B cell (primary cell): ENCODE data around the gene C11orf21. TPM values are rescaled to one million over a fixed set of nuclear protein-coding genes. Genes with fewer than 3 reads are reported as not detected.

Experiments
- ATAC-seq: fragments of 200-7000 bp; cut with Tn5 transposase; one replicate; pipeline ENCODE4 v1.10.0; 2021; ENCODE audit warnings: low read depth, mild to moderate bottlenecking, moderate number of reproducible peaks, moderate library complexity
- CTCF ChIA-PET: fragments of 350-600 bp; sonication (Branson Sonifier 250); formaldehyde crosslinking; loops from one replicate; lab custom pipeline; 2021; ENCODE audit warnings: antibody characterized with exemption, inconsistent platforms; lab: Charles Lee
- POLR2A ChIA-PET: fragments of 350-600 bp; sonication (Branson Sonifier 250); formaldehyde crosslinking; loops from one replicate; lab custom pipeline; 2021; ENCODE audit warnings: antibody characterized with exemption; lab: Charles Lee
- DNase-seq: peaks from one replicate; pipeline ENCODE4 v3.0.0; 2013
- H2AFZ ChIP-seq: 2 replicates; pipeline ENCODE4 v1.6.1; 2012; ENCODE audit warnings: mild to moderate bottlenecking, low read depth, low read length; ENCODE audit not compliant: insufficient read depth, poor library complexity, severe bottlenecking
- H3K27ac ChIP-seq, 2 donors: 1 replicate in 1 of 2; 2 replicates in 1 of 2; pipeline ENCODE4 v1.5.1; 2012 to 2013; ENCODE audit warnings: low read length in 2 of 2, mild to moderate bottlenecking in 2 of 2, moderate library complexity in 1 of 2
- H3K27me3 ChIP-seq, 4 experiments: fragments of 200-600 bp in 1 of 4; sonication (generic) in 1 of 4; replicated peaks in 1 of 4; 1 replicate in 2 of 4; 2 replicates in 2 of 4; pipeline versions ENCODE4 v1.6.1 to v1.7.0; 2013 to 2016; ENCODE audit warnings: low read length in 3 of 4, mild to moderate bottlenecking in 2 of 4, mixed read lengths in 1 of 4, moderate library complexity in 1 of 4; ENCODE audit not compliant: insufficient read depth in 4 of 4, control insufficient read depth in 3 of 4; ENCODE audit errors: control extremely low read depth in 1 of 4
- H3K36me3 ChIP-seq, 2 experiments: replicated peaks in 1 of 2; 1 replicate in 1 of 2; 2 replicates in 1 of 2; pipeline versions ENCODE4 v1.6.1 to v1.7.1; 2013; ENCODE audit warnings: low read length in 1 of 2; ENCODE audit not compliant: insufficient read depth in 2 of 2, control insufficient read depth in 1 of 2; ENCODE audit errors: control extremely low read depth in 1 of 2, extremely low read depth in 1 of 2
- H3K4me1 ChIP-seq, 2 donors: fragments of 200-600 bp in 1 of 2; sonication (generic) in 1 of 2; 1 replicate in 1 of 2; 2 replicates in 1 of 2; pipeline versions ENCODE4 v1.5.1 to v1.6.1; 2013 to 2017; ENCODE audit warnings: low read length in 2 of 2; ENCODE audit not compliant: control insufficient read depth in 2 of 2, insufficient read depth in 2 of 2
- H3K4me2 ChIP-seq: replicated peaks from 2 replicates; pipeline ENCODE3; 2012; ENCODE audit warnings: mild to moderate bottlenecking, low read depth, low read length; ENCODE audit not compliant: poor library complexity, severe bottlenecking
- H3K4me3 ChIP-seq, 5 experiments: fragments of 200-600 bp in 1 of 5; sonication (generic) in 1 of 5; 1 replicate in 3 of 5; 2 replicates in 2 of 5; pipeline versions ENCODE4 v1.5.1 to v1.7.0; 2011 to 2016; ENCODE audit warnings: low read length in 4 of 5, mild to moderate bottlenecking in 4 of 5, low read depth in 2 of 5, control low read depth in 1 of 5, moderate library complexity in 1 of 5; ENCODE audit not compliant: insufficient read depth in 1 of 5; ENCODE audit errors: control extremely low read depth in 1 of 5, extremely low read depth in 1 of 5
- H3K79me2 ChIP-seq: fragments of 200-600 bp; sonication (generic); one replicate; pipeline ENCODE4 v1.6.0; 2016; ENCODE audit warnings: low read length; ENCODE audit not compliant: control insufficient read depth, insufficient read depth
- H3K9ac ChIP-seq: fragments of 200-600 bp; sonication (generic); 2 replicates; pipeline ENCODE4 v1.6.1; 2017; ENCODE audit warnings: mild to moderate bottlenecking, low read length, moderate library complexity
- H3K9me3 ChIP-seq, 3 donors: one replicate each; pipeline versions ENCODE4 v1.6.1 to v1.7.1; 2013; ENCODE audit warnings: low read length in 2 of 3; ENCODE audit not compliant: control insufficient read depth in 2 of 3, insufficient read depth in 1 of 3; ENCODE audit errors: control extremely low read depth in 1 of 3
- H4K20me1 ChIP-seq: 2 replicates; pipeline ENCODE4 v1.6.0; 2012; ENCODE audit warnings: mild to moderate bottlenecking, low read length; ENCODE audit not compliant: insufficient read depth, control insufficient read depth, poor library complexity, severe bottlenecking
- H3K27ac Mint-ChIP-seq: one replicate; pipeline ENCODE4 v1.8.0; 2021; ENCODE audit warnings: mixed read lengths
- H3K27me3 Mint-ChIP-seq: one replicate; pipeline ENCODE4 v1.8.0; 2021; ENCODE audit warnings: mixed read lengths
- H3K4me1 Mint-ChIP-seq: one replicate; pipeline ENCODE4 v1.8.0; 2021; ENCODE audit warnings: mixed read lengths
- H3K4me3 Mint-ChIP-seq: one replicate; pipeline ENCODE4 v1.8.0; 2021; ENCODE audit warnings: mixed read lengths
- H3K9me3 Mint-ChIP-seq: one replicate; pipeline ENCODE4 v1.8.0; 2022; ENCODE audit warnings: mixed read lengths; ENCODE audit not compliant: insufficient read depth
- EZH2 ChIP-seq: IDR thresholded peaks from 2 replicates; pipeline ENCODE4 v1.6.1; 2012; ENCODE audit warnings: borderline replicate concordance, low read depth, mild to moderate bottlenecking, moderate library complexity, low read length; ENCODE audit not compliant: insufficient read depth, poor library complexity, severe bottlenecking
- WGBS: methylation state at CpG from one replicate; pipeline ENCODE4 v1.1.5; 2013; ENCODE audit warnings: missing lambda C conversion rate; ENCODE audit not compliant: insufficient coverage; 5-methylcytosine and 5-hydroxymethylcytosine counted together
- intact Hi-C: fragments of 100-400 bp; cut with micrococcal nuclease; formaldehyde crosslinking; loops from one replicate; pipeline ENCODE4 v1.10.0; 2022
- polyA plus RNA-seq: library from polyadenylated mRNA; depleted of rRNA; stranded (reverse); fragments of >200 nt; gene quantifications from 2 replicates; pipeline ENCODE4 v1.2.3, GENCODE V29; 2012
- total RNA-seq, 2 donors: library from RNA; stranded (reverse); fragments of 120-200 nt in 1 of 2; gene quantifications; 1 replicate in 1 of 2; 2 replicates in 1 of 2; pipeline versions ENCODE4 v1.2.3 to v1.2.4, GENCODE V29; 2013 to 2022
- TF ChIP-seq, protein P1 (sequence below): fragments of 200-600 bp; IDR thresholded peaks from one replicate; pipeline ENCODE4 v1.8.0; 2022; ENCODE audit warnings: antibody characterized with exemption, mild to moderate bottlenecking

The C11orf21 gene
- total and polyA plus RNA-seq, 2 donors (not counting 1 experiment from before 2014, with no cell fraction given), result 22.8 to 38.9 TPM

DNA sequence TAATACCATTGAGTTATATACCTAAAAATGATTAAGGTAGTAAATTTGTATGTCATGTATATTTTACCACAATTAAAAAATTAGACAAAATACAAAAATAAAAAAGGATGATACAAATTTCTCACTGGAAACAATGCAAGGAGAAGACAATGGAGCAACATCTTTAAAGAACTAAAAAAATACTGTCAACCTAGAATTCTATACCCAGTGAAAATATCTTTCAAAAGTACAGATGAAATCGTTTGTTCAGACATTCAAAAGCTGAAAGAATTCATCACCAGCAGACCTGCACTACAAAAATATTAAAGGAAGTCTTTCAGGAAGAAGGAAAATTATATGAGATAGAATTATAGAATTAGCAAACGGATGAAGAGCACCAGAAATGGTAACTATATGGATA is 21.5 kb downstream of the C11orf21 start:
- intact Hi-C loops, result no loop called here
- Histone ChIP-seq H2AFZ (no peak overlapping the region), H3K4me3 (no peak overlapping the region), H3K9ac (no peak overlapping the region), H3K4me2 (no peak overlapping the region), H3K27ac (no peak overlapping the region), H3K79me2 (no peaks in the 10 kb centered on the region), H3K4me1 (no peaks in the 10 kb centered on the region), H3K9me3 (peaks cover 5 to 9% (median 6%) of the 10 kb centered on the region in 3 donors), H3K27me3 (peaks cover 0 to 16% (median 3%) of the 10 kb centered on the region in 4 experiments), H3K36me3 (no peaks in the 10 kb centered on the region), H4K20me1 (no peaks in the 10 kb centered on the region)
- no CpG with 5 or more reads among the region's 2 CpGs for WGBS
- POLR2A ChIA-PET, result interaction anchor here (0.7 kb wide), 1 partner anchor 15 kb away, joined by 4 read pairs; no protein-coding TSS in a partner anchor
- Mint-ChIP-seq H3K4me1 (no peaks in the 10 kb centered on the region), H3K9me3 (peaks cover 12% of the 10 kb centered on the region), H3K27ac (no peak overlapping the region), H3K27me3 (peaks cover 9% of the 10 kb centered on the region), H3K4me3 (no peak overlapping the region)
- ATAC-seq, result no peak
- no peak for DNase-seq
- CTCF ChIA-PET, result no interaction called here
- TF ChIP-seq, protein P1, sequence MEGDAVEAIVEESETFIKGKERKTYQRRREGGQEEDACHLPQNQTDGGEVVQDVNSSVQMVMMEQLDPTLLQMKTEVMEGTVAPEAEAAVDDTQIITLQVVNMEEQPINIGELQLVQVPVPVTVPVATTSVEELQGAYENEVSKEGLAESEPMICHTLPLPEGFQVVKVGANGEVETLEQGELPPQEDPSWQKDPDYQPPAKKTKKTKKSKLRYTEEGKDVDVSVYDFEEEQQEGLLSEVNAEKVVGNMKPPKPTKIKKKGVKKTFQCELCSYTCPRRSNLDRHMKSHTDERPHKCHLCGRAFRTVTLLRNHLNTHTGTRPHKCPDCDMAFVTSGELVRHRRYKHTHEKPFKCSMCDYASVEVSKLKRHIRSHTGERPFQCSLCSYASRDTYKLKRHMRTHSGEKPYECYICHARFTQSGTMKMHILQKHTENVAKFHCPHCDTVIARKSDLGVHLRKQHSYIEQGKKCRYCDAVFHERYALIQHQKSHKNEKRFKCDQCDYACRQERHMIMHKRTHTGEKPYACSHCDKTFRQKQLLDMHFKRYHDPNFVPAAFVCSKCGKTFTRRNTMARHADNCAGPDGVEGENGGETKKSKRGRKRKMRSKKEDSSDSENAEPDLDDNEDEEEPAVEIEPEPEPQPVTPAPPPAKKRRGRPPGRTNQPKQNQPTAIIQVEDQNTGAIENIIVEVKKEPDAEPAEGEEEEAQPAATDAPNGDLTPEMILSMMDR, result no peak
- no peak for TF ChIP-seq EZH2

DNA sequence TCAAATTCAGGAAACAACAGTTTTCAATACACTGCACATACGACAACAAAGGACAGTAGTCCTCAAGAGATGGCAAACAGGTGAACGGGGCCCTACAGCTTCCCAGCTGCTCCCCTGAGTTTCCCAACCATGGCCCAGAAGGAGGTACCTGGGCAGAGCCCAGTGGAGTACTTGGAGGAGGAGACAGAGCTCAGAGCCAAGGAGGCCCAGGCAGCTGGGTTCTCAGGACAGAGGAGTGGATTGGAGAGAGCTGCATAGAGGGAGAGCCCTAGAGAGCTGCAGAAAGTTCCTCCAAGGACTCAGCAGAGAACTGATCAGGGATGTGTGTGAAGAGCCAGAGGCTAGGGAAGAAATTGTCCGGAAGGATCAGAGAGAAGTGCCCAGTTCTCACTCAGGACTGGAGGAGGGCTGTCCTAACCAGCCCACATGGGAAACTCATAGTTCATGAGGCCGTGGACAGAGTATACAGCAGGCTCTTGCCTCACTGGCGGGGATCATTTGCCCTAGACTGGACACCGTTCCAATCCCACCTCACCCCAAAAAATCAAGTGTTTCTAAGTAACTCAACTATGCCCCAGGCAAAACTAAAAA is 23.7 kb downstream of the C11orf21 start:
- Histone ChIP-seq H3K9me3 (peaks cover 5 to 9% (median 5%) of the 10 kb centered on the region in 3 donors), H3K9ac (no peak overlapping the region), H3K27ac (no peak overlapping the region), H3K4me1 (no peaks in the 10 kb centered on the region), H3K36me3 (no peaks in the 10 kb centered on the region), H4K20me1 (no peaks in the 10 kb centered on the region), H3K4me2 (no peak overlapping the region), H2AFZ (no peak overlapping the region), H3K27me3 (peaks cover 0 to 16% (median 3%) of the 10 kb centered on the region in 4 experiments), H3K79me2 (no peaks in the 10 kb centered on the region), H3K4me3 (no peak overlapping the region)
- DNase-seq (no peak), ATAC-seq (no peak)
- no peak overlapping the region for H3K27ac Mint-ChIP-seq
- H3K4me3 Mint-ChIP-seq, result no peak overlapping the region
- 93% methylated on average over 3 of the region's 6 CpGs for WGBS
- H3K27me3 Mint-ChIP-seq, result peaks cover 9% of the 10 kb centered on the region
- ChIA-PET POLR2A (no interaction called here), CTCF (interaction anchor here (1.4 kb wide), 1 partner anchor 142 kb away, joined by 5 read pairs; no protein-coding TSS in a partner anchor)
- intact Hi-C loops, result no loop called here
- H3K9me3 Mint-ChIP-seq, result peaks cover 12% of the 10 kb centered on the region
- TF ChIP-seq, protein P1, result no peak
- TF ChIP-seq EZH2, result no peak
- H3K4me1 Mint-ChIP-seq, result no peaks in the 10 kb centered on the region
